Activated CD8-positive, alpha-beta memory T cell treated with anti-CD3 and anti-CD28 coated beads for 48 hours (primary cell): ENCODE results near the gene GNA12.

Experiments
- DNase-seq, 3 experiments: peaks; one replicate each; pipeline ENCODE4 v3.0.0-alpha.2; 2020; ENCODE audit warnings: low read depth in 2 of 3, low spot score in 2 of 3

The GNA12 gene

DNA sequence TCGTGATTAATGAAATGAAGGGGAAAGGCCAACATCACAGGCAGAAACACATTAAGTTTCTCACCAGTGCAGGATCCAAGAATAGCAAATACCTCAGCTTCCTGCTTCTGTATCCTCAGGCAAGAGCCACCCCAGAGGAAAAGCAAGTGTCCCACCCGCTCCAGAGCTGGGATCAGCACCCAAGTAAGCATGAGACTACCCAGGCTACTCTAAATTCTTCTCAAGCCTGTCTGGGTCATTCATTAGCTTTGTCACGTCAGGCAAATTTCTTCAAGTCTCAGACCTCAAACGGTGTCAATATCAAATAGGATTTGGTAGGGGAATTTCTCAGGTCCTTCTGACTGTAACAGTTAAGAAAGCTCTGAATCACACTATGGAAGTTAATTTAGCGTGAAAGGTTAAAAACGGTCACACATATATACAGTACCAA, 59.0 kb downstream of the GNA12 start:
- no peak for DNase-seq

DNA sequence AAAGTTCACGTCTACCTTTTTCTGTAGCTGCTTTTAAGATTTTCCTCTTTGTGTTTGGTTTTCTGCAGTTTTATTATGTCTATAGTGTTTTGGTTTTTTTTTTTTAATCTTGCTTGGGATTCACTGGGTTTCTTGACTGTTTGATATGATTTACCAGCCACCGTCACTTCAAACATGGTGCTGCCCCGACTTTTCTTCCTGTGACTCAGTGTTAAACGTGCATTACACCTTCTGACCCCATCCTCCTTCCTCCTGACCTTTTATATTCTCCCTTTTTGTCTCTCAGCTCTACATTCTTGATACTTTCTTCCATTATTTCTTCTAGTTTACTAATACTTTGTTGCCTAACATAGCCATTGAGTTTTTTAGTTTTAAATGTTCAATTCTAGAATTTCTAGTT, 61.5 kb downstream of the GNA12 start:
- DNase-seq = no peak

DNA sequence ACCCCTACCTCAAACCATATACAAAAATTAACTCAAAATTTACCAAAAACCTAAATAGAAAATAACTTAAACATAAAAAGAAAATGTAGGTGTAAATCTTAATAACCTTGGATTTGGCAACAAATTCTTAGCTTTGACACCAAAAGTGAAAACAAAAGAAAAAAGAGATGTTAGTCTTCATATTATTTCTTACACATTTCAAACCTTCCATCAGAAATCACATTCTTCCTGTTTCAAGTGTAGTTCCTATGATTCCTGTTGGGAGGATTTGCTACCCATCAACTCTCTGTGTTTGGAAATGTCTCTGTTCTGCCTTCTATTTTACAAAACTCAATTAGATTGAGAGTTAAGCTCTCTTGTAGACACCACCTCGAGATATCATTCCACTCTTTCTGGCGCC, 62.0 kb downstream of the GNA12 start:
- DNase-seq = no peak

DNA sequence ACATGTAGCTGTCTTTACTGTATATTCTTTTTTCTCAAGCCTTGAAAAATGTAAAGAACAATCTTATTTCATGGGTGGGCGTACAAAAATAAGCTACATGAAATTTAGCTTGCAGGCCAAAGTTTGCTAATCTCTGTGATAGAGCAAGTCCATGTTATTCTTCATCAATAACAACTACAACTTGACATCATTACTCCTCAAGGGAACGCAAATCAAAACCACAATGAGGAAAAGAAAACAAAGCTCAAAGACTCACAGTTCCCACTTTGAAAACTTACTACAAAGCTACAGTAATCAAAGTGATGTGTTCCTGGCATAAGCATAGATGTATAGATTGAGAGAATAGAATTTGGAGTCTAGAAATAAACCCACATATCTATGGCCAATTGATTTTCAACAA, 62.5 kb downstream of the GNA12 start:
- DNase-seq = no peak

DNA sequence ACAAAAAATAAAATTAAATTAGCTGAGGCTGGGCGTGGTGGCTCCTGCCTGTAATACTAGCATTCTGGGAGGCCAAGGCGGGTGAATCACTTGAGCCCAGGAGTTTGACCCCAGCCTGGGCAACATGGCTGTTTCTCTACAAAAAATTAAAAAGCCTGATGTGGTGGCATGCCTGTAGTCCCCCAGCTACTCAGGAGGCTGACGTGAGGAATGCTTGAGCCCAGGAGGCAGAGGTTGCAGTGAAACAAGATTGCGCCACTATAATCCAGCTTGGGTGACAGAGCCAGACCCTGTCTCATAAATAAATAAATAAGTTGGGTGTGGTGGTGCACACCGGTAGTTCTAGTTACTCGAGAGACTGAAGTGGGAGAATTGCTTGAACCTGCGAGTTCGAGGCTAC, 65.1 kb downstream of the GNA12 start:
- DNase-seq = no peak

DNA sequence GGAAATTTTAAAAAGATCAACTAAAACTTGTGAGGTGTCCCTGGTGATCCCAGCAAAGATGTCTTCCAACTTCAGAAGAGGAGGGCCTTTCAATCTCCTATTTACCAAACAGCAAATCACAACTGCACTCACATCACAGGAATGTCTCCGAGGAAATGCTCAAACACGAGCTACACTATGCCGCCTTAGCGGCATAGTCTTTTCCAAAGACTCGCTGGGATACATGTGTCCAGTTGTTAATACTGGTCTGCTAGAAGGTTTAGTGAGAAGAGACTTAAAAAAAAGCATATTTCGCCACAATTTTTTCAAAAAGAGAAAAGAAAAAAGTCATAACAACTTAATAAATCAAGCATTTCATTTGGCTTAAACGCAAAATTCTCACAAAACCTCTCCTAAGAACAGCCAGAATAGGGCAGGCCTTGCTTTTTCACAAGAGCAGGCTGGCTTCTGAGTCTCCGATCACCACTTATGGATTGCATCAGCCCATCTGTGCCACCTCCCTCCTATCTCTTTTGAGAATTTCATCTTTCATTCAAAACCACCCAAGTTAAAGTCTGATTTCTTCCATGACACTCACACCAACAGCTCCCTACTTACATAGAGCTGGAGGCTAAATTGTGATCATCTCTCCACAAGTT, 66.1 kb downstream of the GNA12 start:
- DNase-seq = no peak

DNA sequence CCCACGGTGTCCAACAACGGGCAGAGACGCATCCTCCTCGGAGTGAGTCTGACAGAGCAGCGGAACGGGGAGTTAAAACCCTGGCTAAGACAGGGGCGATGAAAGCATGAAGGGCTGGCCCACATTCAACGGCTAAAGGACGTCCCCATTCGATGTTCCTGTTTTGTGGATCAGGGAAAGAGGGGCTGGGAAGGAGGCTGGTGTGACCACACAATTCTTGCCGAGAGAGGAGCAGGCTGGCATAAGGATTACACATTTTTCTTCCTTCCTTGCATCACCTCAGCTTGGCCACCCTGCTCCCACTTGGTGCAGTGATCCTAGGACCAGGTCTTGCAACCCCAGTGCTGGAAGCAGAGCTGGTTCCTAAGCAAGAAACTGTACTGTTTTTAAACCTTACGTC, 67.7 kb downstream of the GNA12 start:
- DNase-seq = no peak

DNA sequence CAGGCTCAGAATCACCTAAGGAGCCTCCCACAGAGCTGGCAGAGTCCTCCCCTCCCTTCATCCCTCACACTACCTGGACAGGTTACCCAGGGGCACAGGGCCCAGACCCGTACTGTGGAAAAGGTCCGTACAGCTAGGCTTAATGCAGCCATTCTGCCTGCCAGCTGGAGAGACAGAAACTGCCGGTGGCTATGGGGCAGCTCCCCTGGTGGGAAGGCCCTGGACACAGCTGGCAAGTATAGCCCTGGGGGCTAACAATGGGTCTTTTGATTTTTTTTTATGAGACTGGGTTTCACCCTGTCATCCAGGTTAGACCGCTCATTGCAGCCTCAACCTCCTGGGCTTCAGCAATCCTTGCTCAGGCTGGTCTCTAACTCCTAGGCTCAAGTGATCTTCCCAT, 68.3 kb downstream of the GNA12 start:
- DNase-seq = no peak

DNA sequence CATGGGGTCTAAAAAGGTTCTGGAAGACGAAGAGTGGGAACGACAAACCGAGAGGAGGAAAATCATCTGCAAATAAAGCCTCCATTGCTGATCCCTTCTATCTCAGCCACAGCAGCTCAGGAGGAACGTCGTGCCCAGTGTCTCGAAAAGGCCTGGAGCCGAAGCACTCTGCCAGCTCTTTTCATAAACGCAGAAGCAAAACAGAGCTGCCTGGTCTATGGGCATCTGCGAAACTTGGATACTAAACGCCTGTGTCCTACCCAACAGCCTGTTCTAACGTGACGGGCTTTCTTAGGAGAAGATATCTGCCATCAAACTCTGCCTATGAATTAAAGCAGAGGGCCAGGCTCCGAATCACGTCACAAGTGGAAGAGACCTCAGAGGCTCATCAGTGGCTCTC, 68.7 kb downstream of the GNA12 start:
- no peak for DNase-seq

DNA sequence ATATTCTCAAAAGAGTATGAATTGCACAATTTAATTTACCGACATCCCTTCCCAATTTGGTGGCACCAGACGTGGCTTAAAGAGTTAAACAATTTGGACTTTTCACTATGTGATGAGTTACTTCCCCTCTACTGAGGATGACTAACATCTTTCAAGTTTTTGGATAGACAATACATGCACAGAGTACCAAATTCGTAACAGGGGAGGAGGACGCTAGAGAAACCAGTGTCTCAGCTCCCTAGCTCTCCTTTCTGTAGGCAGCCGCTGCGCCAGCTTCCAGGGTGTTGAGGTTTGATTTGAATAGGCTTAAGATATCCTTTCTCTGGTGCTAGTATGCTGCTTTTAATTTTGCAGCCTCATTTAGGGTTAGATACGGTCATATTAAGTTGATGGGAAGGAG, 69.2 kb downstream of the GNA12 start:
- no peak for DNase-seq

DNA sequence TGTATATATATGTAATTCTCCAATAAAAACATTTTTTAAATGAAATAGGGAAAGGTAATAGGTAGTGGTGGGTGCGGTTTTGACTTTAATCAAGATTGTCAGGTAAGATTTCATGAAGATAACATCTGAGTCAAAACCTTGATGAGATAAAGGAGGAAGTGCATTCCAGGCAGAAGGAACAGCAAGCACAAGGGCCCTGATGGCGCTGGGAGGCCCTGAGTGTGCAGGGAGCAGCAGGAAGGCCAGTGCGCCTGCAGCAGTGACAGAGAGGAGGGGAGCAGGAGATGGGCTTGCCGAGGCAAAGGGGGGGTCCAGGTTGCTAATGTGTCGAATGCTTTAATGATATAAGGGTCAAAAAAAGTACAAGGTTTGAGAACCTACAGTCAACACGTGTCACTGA, 69.8 kb downstream of the GNA12 start:
- no peak for DNase-seq

DNA sequence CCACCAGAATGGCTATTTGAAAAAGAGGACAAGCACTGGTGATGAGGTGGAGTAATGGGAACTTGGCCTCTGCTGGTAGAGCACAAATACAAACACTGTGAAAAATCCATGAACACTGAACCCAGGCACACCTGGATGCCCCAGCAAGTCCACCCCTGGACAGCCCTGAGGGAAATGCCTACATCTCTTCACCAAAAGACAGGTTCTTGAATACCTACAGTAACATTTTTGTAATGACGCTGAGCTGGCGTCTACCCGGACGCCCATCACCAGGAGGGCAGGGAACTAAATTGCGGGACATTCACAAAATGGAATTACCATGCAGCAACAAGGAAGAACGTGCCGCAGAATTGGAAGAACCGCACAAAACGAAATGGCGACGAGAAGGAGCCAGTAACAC, 70.5 kb downstream of the GNA12 start:
- no peak for DNase-seq

DNA sequence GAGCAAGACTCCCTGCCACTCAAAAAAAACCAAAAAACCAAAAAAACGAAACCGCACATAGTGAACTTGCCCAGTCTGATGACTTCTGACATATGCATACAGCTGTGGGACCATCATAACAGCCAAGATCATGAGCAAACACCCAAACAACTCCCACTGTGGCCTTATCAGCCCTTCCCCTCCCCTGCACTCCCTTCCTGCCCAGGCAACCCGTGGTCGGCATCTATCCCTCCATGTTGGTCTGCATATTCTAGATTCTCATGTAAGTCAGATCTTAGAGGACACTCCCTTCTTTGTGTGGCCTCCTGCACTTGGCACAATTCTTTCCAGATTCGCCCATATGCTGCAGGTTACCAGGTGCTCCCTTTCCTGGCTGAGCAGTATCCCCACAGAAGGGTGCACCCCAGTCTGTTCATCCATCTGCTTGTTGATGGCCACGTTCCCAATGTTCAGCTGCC, 72.8 kb downstream of the GNA12 start:
- DNase-seq = no peak

DNA sequence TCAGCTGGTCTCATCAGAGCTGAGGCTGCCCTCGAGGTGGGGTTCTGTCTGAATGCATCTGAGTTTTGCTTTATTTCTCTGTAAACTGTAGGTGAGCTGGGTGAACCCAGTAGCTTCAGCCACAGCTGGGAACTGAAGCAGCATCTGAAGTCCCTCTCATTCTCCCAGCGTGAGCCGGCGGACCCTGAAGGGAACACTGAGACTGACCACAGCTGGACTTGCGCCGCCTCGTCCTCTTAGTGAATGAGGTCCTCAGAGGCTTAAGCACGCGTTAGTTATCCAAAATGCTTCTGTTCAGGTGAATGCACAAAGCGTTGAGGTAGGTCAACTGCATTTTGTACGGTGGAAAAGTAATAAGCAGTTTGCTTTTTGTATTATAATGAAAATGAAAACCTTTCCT, 79.5 kb downstream of the GNA12 start:
- no peak for DNase-seq

DNA sequence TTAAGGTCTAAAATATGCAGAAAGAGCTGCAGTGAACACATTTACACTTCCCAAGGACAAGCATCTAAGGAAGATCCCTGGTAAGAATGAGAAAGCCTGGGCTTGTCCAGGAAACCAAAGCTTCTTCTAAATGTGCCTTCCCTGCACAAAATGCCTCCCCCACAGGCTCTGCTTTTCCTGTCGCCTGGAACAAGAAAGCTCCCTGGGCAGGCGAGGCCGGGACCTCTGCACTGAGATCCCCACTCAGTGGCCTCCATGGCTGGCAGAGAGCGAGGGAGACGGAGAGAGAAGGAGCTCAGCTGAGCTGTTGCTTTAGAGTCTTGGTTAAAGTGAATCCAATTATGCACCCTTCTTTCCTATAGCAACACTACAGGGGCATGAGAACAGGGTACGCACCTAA, 80.5 kb downstream of the GNA12 start:
- DNase-seq = no peak

DNA sequence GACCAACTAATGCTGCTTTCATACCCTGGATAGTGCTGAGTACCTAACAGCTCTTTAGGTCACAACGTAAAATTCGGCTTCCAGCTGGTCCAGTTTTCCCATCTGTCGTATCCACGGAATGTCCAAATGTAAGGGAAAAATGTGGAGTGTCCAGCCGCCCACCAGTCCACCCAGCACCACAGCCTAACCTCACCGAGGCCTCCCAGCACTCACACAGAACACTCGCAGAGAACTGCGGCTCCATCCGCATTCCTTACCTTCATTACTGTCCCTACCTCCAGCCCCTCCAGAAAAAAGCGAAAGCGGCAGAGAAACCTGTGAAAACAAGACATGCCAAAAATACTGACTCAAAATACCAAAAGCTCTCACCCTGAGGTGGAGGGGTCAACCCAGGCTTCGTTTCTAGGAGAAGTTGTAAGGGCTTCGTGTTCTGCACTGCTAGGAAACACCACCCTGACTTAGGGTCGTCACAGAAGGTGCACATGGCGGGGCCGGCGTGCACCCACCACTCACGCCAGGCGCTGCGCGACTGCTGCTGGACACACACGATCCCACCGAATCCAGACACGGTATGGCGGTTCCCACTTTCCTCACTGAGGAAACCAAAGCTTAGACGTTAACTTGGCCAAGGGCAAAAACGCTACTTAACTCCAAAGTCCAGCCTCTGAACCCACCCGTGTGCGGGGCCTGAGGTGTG, 82.2 kb downstream of the GNA12 start:
- no peak for DNase-seq

DNA sequence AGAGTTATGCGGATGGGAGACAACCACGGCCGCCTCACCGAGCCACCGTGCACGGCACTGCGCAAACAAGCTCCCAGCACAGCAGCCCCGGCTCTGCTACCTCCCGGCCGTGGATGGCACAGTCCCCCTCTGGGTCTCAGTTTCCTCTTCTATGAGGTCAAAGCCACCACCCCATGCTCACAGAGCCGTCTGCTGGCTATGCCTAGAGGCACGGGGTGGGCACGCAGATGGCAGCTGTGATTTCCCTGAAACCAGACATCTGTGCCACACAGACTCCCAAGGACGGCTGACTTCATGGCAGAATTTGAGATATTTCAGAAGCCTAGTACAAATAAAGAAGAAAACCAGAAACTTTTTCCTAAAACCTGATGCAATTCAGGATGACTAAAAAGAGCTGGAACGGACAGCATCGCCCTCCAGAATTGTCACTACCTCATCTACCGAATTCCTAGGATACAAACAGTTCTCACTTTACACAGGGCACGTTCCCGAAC, 82.9 kb downstream of the GNA12 start:
- DNase-seq = no peak

DNA sequence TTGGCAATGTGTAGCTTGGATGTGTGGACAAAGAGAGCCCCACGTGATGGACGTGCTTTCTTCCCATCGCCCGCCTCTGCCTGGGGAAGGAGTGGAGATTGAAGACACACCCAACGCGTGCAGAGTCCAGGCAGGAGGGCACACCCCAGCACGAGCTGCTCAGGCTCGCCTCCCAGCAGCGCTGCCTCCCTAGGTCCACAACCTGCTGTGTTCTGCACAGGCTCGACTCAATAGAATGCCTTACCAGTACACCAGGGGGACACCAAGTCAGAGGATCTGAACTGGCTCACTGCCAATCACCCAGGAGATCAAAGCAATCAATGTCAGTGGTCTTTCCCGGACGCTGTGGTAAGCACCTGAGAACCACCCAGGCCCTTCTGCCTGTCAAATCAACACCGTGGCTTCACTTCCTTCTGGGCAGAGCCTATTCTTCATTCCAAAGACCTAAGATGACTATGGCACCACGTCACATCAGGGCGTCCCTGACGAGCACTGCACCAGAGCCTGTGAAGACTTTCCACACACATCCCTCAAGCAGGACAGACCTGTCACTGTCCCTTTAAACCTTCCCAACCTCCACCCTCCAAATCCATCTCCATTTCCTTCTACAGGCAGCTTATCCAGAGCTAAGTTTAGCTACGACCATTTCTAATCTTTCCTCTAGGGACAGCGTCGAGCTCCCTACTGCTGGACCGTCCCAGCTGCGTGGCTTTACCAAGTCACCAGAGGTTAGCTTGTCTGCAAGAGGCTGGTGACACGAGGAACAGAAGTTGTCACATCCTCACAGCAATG, 83.8 kb downstream of the GNA12 start:
- DNase-seq = no peak

DNA sequence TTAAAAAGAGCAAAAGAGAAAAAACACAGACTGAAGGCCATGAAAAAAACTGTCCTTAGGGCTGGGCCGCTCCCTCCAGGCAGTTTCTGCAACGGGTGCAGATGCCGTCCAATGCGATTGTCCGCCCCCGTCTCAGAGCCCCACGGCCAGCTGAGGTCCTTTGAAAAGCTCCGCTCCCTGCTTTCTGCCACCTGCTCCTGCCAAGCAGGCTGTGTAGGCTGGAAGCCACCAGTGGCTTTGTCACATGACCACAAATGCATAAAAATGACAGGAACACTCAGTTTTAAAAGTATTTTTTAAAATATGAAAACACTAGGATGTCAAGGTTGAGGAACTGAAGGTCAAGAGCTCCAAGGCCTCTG, 84.4 kb downstream of the GNA12 start:
- no peak for DNase-seq

DNA sequence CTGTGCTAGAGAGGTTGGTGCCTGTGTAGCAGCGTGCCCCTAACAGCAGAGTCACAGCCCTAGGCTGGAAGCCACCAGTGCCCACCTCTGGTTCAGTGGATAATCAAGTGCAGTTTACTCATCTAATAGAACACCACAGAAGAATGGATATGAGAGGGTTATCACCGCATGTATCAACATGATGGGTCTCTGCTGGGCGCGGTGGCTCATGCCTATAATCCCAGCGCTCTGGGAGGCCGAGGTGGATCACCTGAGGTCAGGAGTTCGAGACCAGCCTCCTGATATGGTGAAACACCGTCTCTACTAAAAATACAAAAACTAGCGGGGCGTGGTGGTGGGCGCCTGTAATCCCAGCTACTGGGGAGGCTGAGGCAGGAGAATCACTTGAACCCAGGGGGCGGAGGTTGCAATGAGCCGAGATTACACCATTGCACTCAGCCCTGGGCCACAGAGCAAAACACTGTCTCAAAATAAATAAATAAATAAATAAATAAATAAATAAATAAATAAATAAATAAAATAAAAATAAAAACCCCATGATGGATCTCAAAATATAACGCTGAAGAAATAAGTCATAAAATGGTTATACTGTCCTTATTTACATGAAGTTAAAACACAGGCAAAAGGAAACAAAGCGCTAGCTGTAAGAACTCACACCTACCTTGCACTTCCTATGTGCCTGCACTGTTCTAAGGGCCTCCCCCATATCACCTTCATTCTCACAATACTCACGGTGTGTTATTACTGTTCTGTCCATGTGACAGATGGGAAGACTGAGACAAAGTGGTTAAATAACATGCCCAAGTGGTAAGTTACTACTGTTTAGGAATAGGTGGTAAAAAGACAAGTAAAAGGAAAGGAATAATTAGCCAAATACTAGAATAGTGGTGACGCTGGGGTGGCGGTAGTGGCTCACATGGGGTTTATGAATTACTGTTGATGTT, 85.2 kb downstream of the GNA12 start:
- DNase-seq = no peak
